Putamen (tissue), 1 donor: ENCODE data around the gene FOXB1.

ENCODE experiments used
- DNase-seq: peaks from one replicate; pipeline ENCODE4 v3.0.0-alpha.2; 2016; ENCODE audit warnings: low spot score

The FOXB1 gene

DNA sequence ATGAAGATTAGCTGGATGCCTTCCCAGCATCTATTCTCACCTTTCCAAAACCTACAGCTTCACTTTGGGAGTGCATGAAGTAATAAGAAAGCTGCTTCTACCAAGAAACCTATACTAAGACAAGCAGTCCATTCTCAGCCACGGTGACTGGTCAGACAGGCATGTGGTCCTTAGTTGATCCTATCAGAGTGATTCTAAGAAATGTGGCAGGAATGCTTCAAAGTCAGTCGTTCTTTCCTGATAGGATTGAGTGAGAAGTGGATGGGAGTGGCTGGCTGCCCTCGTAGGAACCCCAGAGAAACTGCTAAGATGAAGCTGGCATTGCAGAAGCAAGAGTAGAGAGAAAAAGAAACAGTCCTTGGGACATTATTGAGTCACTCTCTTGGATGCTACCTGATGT lies 16.6 kb downstream of the FOXB1 start:
- DNase-seq, result no peak

DNA sequence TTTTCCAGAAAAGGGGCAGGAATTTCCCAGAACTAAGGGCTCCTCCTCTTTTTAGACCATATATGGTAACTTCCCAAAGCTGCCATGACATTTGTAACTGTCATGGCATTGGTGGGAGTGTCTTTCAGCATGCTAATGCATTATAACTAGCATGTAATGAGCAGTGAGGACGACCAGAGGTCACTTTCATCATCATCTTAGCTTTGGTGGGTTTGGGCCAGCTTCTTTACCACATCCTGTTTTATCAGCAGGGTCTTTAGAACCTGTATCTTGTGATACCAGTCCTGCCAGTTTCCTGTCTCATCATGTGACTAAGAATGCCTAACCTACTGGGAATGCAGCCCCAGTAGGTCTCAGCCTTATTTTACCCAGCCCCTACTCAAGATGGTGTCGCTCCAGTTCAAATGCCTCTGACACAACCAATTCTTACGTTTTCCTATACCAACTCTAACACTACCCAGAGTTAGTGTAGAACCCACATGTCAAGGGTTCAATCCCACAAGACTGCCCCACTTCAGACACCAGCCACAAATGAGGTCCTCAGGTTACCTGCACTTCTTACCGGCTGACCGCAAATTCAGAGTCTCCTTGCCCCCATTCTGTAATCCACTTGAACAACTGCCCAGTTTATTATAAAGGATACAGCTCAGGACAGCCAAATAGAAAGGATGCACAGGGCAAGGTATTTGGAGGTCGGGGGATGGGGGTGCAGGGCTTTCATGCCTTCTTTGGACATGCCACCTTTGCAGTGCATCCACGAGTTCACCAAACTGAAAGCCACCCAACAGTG lies 17.7 kb downstream of the FOXB1 start:
- DNase-seq, result no peak

DNA sequence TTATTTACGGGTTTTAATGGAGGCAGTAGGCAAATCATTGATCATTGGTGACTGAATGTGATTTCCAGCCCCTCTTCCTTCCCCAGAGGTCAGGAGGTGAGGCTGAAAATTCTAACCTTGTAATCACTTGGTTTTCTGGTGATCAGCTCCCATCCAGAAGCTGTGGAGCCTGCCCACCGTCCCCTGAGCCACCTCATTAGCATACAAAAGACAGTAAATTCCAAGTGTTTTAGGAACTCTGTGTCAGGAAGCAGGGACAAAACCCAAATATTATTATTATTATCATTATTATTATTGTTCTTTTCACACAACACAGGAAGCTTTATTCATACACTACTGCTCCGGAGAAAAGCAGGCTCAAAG lies 18.2 kb downstream of the FOXB1 start:
- DNase-seq, result no peak

DNA sequence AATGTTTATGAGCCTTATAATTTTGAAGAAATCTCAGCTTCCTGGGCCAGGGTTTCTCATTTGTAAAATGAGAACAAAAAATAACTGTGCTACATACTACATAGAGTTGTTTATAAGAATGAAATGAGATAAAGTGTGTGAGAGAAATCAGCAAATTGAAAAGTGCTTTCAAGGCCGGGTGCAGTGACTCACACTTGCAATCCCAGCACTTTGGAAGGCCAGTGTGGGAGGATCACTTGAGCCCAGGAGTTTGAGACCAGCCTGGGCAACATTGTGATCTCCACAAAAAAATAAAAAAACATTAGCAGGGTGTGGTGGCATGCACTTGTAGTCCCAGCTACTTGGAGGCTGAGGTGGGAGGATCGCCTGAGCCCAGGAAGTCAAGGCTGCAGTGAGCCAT lies 22.4 kb downstream of the FOXB1 start:
- DNase-seq, result no peak

DNA sequence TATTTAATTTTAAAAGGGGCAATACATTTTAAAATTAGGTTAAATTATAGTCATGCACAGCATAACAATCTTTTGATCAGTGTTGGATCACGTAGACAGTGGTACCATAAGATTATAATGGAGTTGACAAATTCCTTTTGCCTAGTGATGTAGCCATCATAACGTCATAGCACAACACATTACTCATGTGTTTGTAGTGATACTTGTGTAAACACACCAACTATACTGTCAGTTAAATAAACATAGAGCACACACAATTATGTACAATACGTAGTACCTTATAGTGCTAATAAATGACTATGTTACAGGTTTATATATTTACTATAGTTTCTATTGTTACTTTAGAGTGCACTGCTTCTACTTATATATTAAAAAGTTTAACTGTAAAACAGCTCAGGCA lies 31.2 kb downstream of the FOXB1 start:
- DNase-seq, result no peak

DNA sequence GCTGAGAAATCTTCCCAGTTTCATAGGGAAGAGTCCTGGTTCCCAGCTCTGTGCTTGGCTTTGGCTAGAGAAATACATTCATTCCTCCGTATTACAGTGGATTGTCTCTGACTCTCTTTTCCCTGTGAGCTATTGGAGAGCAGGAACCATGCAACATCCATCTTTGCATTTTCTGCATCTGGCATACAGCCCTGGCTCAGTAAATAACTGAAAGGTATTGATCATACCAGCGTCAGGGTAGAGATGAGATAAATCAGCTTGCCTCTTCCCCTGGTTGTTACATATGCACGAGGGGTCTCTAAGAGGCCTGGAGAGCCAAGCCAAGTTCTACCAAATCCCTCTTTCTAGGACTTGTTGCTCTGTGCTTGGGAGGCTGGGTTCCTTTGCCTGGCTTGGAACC lies 35.2 kb downstream of the FOXB1 start:
- no peak for DNase-seq

DNA sequence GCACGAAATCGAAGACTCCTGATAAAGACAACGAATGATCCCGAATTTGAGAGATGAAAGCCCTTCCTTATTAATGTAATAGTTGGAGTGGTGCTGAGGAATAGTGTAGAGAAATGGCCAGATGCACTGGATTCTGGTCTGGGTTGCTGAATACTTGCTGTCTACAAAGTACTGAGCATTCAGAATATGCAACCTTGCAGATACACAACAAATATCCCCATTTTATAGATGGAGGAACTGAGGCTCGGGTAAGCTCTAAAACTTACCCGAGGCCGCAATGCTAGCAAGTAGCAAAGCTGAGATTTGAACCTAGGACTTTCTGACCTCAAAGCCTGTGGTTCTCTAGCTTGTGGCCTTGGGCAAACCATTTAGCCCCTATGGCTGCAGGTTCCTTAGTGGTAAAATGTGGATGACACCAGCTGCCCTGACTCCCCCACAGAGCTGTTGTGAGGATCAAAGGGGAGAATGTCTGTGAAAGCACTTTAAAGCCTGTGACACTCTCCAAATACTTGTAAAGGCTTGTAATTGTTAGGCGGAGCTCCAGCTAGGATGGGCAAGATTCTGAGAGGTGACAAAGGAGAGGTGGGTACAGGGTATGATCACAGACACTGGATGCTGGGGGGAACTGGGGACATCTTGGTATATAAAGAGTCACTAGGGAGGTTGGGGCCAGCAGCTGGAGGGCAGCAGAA lies 39.8 kb downstream of the FOXB1 start:
- no peak for DNase-seq

DNA sequence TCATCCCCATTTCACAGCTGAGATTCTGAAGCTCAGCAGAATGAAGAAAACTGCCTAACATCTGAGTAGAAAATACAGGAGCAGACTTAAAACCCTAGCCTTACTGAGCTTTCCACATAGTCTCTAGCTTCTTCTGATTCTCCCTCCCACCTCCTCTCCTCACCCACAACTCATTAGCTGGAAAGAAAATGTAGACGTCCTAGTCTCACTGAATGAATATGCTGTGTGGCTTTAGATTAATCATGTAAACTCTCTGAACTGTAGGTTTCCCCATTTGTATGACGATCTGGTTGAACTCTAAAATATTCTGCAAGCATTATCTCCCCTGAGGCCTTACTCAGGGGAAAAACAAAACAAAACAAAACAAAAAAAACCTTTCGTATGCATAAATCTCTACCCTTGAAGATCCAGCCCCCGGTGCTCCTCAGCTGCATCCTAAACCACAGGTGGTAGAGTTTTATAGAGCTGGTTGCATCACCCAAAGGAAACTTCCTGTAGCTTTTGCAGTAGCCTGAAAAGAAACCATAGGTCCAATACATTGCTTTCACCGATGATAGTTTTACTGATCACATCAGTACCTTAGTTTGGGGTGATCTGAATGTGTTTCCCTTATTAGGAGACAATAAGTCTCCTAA lies 40.6 kb downstream of the FOXB1 start:
- no peak for DNase-seq

DNA sequence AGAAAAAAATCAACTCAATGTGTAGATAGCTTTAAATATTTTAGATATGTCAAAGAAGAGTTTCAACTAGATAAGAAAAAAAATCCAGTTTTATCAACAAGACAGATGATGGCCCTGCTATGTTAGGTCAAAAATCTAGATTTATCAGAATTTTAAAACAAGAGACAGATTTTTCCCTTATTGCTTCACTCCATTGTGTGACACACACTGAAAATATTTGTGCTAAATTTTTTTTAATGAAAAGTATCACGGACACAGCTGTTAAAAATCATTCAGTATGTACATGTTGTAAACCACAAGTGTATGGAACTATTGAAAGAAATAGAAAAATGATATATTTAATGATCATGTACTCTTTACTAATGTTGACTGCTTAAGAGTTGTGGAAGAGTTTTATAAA lies 43.6 kb downstream of the FOXB1 start:
- no peak for DNase-seq

DNA sequence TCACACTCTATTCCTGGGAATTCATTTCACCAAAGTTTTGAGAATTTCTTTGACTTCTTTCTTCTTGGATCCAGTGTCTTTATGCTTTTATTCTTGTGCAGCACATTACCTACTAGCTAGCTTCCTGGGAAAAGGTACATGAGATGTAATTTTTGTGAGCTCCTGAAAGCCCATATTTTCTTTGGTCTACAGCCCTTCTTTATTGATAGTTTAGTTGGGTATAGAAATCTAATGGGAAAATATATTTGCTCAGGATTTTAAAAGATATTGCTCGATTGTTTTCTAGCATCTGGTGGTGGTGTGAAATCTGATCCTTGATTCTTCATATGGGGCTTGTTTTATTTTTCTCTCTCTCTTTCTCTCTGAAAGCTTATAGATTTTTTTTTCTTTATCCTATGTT lies 45.8 kb downstream of the FOXB1 start:
- DNase-seq, result no peak

DNA sequence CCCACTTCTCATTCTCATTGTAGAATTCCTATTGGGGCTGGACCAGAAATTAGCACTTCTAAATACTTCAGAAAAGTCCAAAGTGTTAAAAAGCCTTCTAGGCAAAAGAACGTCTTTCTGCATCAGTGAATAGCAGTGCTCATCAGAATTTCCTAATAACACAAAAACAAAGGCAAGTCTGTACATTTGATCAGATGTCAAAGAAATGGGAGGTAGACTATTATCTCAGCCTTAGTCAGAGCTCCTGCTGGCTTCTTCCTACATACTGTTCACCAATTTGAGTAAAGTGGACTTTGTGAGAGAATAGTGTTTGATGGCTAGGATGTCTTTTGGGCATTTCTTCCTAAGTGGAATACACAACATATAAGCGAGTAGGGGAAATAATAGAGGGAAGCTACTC lies 48.7 kb downstream of the FOXB1 start:
- DNase-seq, result no peak

DNA sequence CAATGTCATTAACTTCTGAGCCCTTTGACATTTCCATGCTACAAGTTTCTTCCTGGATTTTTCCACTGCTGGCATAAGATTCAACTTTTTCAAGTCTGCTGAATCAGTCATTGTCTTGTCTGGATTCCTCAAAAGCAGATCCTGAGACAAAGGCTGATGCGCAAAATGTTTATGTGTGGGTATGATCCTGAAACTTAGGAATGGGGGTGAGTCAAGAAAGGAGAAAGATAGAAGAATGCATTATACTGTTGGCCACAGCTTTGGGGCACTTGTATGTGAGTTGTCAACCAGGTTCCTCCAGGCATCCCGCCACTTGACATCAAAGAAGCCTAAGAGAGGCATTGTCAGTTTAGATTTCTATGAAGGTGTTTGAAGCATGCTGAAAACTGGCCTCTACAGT lies 50.4 kb downstream of the FOXB1 start:
- DNase-seq, result no peak
